ENCODE measurements around the gene NEUROG1.

DNA sequence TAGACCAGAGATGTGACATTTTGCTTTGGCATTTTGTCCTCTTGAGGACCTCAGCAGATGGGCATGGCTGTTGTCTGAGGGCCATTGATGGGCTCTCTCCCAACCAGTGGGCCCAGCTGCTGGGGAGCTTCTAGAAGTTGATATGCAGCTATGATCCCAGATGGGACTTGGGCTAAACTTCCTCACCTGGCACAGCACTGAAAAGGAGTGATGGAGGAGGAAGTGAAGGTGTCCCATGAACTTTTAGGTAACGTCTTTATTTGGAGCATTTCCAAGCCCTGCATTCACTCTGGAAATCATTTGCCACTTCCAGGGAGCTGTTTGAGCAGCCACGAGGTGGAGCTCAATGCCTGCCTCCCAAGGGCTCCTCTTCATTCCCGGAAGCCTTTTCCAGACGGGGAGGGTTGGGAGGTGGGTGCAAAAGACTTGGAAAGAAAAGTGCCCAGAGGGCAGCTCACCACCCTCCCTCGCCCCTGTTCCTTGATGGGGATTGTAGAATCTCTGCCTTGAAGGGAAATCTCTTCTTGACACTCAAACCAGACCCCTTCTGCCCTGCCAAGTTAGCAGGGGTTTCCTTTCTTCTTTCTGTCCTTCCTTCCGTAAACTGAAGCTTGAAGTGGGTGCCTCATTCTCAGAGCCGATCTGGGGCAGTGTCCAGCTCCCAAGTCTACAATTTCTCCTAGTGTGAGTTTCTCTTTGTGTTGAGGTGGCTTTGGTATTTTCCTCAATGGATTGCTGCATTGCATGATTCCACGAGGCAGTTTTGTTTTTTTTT, 18.1 kb upstream of the NEUROG1 start:
- no peak; the same call in 1 of the 2 replicates for TF ChIP-seq ETV5 (CRISPR knock-in tag; IDR thresholded peaks at IDR 0.05; ENCODE audit: borderline replicate concordance)
- no peak for TF ChIP-seq FOXC1 (CRISPR knock-in tag; IDR thresholded peaks at IDR 0.05; ENCODE audit: borderline replicate concordance)
- TF ChIP-seq, protein P1, sequence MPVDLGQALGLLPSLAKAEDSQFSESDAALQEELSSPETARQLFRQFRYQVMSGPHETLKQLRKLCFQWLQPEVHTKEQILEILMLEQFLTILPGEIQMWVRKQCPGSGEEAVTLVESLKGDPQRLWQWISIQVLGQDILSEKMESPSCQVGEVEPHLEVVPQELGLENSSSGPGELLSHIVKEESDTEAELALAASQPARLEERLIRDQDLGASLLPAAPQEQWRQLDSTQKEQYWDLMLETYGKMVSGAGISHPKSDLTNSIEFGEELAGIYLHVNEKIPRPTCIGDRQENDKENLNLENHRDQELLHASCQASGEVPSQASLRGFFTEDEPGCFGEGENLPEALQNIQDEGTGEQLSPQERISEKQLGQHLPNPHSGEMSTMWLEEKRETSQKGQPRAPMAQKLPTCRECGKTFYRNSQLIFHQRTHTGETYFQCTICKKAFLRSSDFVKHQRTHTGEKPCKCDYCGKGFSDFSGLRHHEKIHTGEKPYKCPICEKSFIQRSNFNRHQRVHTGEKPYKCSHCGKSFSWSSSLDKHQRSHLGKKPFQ (CRISPR knock-in tag; IDR thresholded peaks at IDR 0.05; ENCODE audit: insufficient replicate concordance): no peak
- TF ChIP-seq GLI4 (CRISPR knock-in tag; IDR thresholded peaks at IDR 0.05; ENCODE audit: borderline replicate concordance): no peak
- TF ChIP-seq ZNF331 (CRISPR knock-in tag; IDR thresholded peaks at IDR 0.05): no peak
- TF ChIP-seq EZH2 (conservative IDR thresholded peaks at IDR 0.05; ENCODE audit: low read depth, low read length): no peak
- TF ChIP-seq MYC (CRISPR knock-in tag; IDR thresholded peaks at IDR 0.05; ENCODE audit: borderline replicate concordance): no peak
- 0 out of 2 replicates have a peak, but pooled peaks have one; percentile 25 for TF ChIP-seq RAD21 (CRISPR knock-in tag; IDR thresholded peaks at IDR 0.05)
- no peak for TF ChIP-seq ZSCAN30 (CRISPR knock-in tag; IDR thresholded peaks at IDR 0.05)
- no peak for TF ChIP-seq KDM1A (CRISPR knock-in tag; IDR thresholded peaks at IDR 0.05)
